Ishikawa (cell line): Measurements from ENCODE around the gene SHC2.

Experiments used
- CEBPB ChIP-seq: IDR thresholded peaks from 2 replicates; pipeline ENCODE4 v1.6.1; 2012
- CREB1 ChIP-seq: IDR thresholded peaks from 2 replicates; pipeline ENCODE4 v1.6.1; 2012; ENCODE audit warnings: low read depth
- EGR1 ChIP-seq: IDR thresholded peaks from 2 replicates; pipeline ENCODE4 v1.6.1; 2012
- EP300 ChIP-seq: IDR thresholded peaks from 2 replicates; pipeline ENCODE4 v1.6.1; 2012; ENCODE audit warnings: borderline replicate concordance
- FOXM1 ChIP-seq: IDR thresholded peaks from 2 replicates; pipeline ENCODE4 v1.6.1; 2012; ENCODE audit warnings: low read depth, borderline replicate concordance
- NFIC ChIP-seq: IDR thresholded peaks from 2 replicates; pipeline ENCODE4 v1.6.1; 2012
- RAD21 ChIP-seq: IDR thresholded peaks from 2 replicates; pipeline ENCODE4 v1.6.1; 2012; ENCODE audit warnings: low read depth
- REST ChIP-seq: IDR thresholded peaks from 2 replicates; pipeline ENCODE4 v1.6.1; 2012; ENCODE audit warnings: low read depth, mild to moderate bottlenecking
- TAF1 ChIP-seq: IDR thresholded peaks from 2 replicates; pipeline ENCODE4 v1.6.1; 2012; ENCODE audit warnings: low read depth, mild to moderate bottlenecking
- TCF12 ChIP-seq: IDR thresholded peaks from 2 replicates; pipeline ENCODE4 v1.6.1; 2012; ENCODE audit warnings: low read depth
- TEAD4 ChIP-seq: IDR thresholded peaks from 2 replicates; pipeline ENCODE4 v1.6.1; 2012
- USF1 ChIP-seq: IDR thresholded peaks from 2 replicates; pipeline ENCODE4 v1.6.1; 2012
- YY1 ChIP-seq: IDR thresholded peaks from 2 replicates; pipeline ENCODE4 v1.6.1; 2012; ENCODE audit warnings: low read depth
- ZBTB7A ChIP-seq: IDR thresholded peaks from 2 replicates; pipeline ENCODE4 v1.6.1; 2012; ENCODE audit warnings: low read depth
- TF ChIP-seq, protein P1 (sequence below): IDR thresholded peaks from 2 replicates; pipeline ENCODE4 v1.6.1; 2012

Gene SHC2

DNA sequence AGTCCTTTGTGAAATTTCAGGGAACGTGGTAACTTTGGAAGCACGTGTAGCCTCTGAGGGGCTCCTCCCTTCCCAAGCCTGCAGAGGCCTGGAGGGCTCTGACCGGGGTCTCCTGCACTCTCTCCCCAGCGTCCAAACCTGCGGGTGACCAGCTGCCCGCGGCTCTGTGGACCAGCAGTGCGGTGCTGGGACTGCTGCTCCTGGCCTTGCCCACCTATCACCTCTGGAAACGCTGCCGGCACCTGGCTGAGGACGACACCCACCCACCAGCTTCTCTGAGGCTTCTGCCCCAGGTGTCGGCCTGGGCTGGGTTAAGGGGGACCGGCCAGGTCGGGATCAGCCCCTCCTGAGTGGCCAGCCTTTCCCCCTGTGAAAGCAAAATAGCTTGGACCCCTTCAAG lies 43.8 kb upstream of the SHC2 start:
- no peak for TF ChIP-seq CREB1
- TF ChIP-seq TAF1, result no peak
- no peak for TF ChIP-seq EGR1
- no peak for TF ChIP-seq YY1
- no peak for TF ChIP-seq FOXM1
- TF ChIP-seq NFIC, result no peak
- no peak for TF ChIP-seq REST
- no peak for TF ChIP-seq RAD21
- TF ChIP-seq, protein P1, sequence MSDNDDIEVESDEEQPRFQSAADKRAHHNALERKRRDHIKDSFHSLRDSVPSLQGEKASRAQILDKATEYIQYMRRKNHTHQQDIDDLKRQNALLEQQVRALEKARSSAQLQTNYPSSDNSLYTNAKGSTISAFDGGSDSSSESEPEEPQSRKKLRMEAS, result no peak
- TF ChIP-seq TEAD4, result no peak
- no peak for TF ChIP-seq TCF12
- TF ChIP-seq USF1, result no peak
- TF ChIP-seq CEBPB, result no peak
- no peak for TF ChIP-seq ZBTB7A
- TF ChIP-seq EP300, result no peak

GRCh38 chr19:501646-502045 lies 40.8 kb upstream of the SHC2 start:
- no peak for TF ChIP-seq USF1
- TF ChIP-seq, protein P1, result no peak
- no peak for TF ChIP-seq CEBPB
- TF ChIP-seq EP300, result no peak
- no peak for TF ChIP-seq TAF1
- TF ChIP-seq EGR1, result no peak
- TF ChIP-seq RAD21, result no peak
- no peak for TF ChIP-seq TCF12
- no peak for TF ChIP-seq YY1
- TF ChIP-seq TEAD4, result no peak
- no peak for TF ChIP-seq FOXM1
- TF ChIP-seq REST, result no peak

- TF ChIP-seq TAF1 (no peak), FOXM1 (no peak), CEBPB (no peak), REST (no peak), CREB1 (no peak)
Observed at GRCh38 chr19:498977-499623, 38.3 kb upstream of the SHC2 start.

DNA sequence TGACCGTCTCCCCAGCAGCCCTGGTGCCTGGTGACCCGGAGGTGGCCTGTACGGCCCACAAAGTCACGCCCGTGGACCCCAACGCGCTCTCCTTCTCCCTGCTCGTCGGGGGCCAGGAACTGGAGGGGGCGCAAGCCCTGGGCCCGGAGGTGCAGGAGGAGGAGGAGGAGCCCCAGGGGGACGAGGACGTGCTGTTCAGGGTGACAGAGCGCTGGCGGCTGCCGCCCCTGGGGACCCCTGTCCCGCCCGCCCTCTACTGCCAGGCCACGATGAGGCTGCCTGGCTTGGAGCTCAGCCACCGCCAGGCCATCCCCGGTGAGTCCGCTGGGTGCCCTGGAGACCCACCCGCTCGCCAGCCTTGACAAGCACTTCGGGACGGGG lies 37.7 kb upstream of the SHC2 start:
- TF ChIP-seq ZBTB7A, result peak; percentile 58; the same call in 1 of the 2 replicates
- no peak for TF ChIP-seq REST
